H9 (cell line): ENCODE results near the gene HSPD1. TPM values are rescaled to one million over a fixed set of nuclear protein-coding genes. Genes with fewer than 3 reads are reported as not detected.

Source experiments
- DNase-seq: peaks from one replicate; pipeline ENCODE4 v3.0.0-alpha.2; 2017
- H2AFZ ChIP-seq: one replicate; pipeline ENCODE4 v1.6.1; 2013; ENCODE audit warnings: mild to moderate bottlenecking, low read length, control low read depth, moderate library complexity
- H2AK5ac ChIP-seq: 2 replicates; pipeline ENCODE4 v1.6.1; 2013; ENCODE audit warnings: low read length, control low read depth, mixed read lengths; ENCODE audit not compliant: insufficient read length
- H2BK120ac ChIP-seq: one replicate; pipeline ENCODE4 v1.6.1; 2013; ENCODE audit warnings: low read depth, mild to moderate bottlenecking, low read length, control low read depth, inconsistent platforms; ENCODE audit not compliant: poor library complexity, severe bottlenecking
- H2BK12ac ChIP-seq: 2 replicates; pipeline ENCODE4 v1.6.1; 2013; ENCODE audit warnings: low read length, control low read depth, mixed read lengths, low read depth; ENCODE audit not compliant: insufficient read length
- H2BK15ac ChIP-seq: 2 replicates; pipeline ENCODE4 v1.6.1; 2013; ENCODE audit warnings: low read depth, low read length, control low read depth
- H2BK20ac ChIP-seq: one replicate; pipeline ENCODE4 v1.6.1; 2013; ENCODE audit warnings: low read depth, mild to moderate bottlenecking, low read length, control low read depth, inconsistent platforms; ENCODE audit not compliant: poor library complexity, severe bottlenecking
- H2BK5ac ChIP-seq: 2 replicates; pipeline ENCODE4 v1.6.1; 2013; ENCODE audit warnings: low read length, control low read depth, mixed read lengths; ENCODE audit not compliant: insufficient read length
- H3K14ac ChIP-seq: 2 replicates; pipeline ENCODE4 v1.6.1; 2013; ENCODE audit warnings: low read length, control low read depth; ENCODE audit not compliant: insufficient read depth
- H3K18ac ChIP-seq: 2 replicates; pipeline ENCODE4 v1.6.1; 2013; ENCODE audit warnings: low read depth, mild to moderate bottlenecking, mixed read lengths, low read length, control low read depth; ENCODE audit not compliant: insufficient read length
- H3K23ac ChIP-seq: 2 replicates; pipeline ENCODE4 v1.6.1; 2013; ENCODE audit warnings: low read length, control low read depth, mixed read lengths, low read depth; ENCODE audit not compliant: insufficient read length
- H3K23me2 ChIP-seq: 2 replicates; pipeline ENCODE4 v1.6.1; 2013; ENCODE audit warnings: low read depth, mild to moderate bottlenecking, mixed read lengths, low read length, control low read depth; ENCODE audit not compliant: insufficient read length, poor library complexity, severe bottlenecking
- H3K27ac ChIP-seq: 2 replicates; pipeline ENCODE4 v1.5.1; 2013; ENCODE audit warnings: low read length, control low read depth, mixed read lengths, low read depth; ENCODE audit not compliant: insufficient read length
- H3K27me3 ChIP-seq: 2 replicates; pipeline ENCODE4 v1.6.1; 2013; ENCODE audit warnings: low read length, control low read depth, inconsistent platforms; ENCODE audit not compliant: insufficient read depth
- H3K4ac ChIP-seq: 2 replicates; pipeline ENCODE4 v1.6.1; 2013; ENCODE audit warnings: low read depth, mild to moderate bottlenecking, control low read depth, inconsistent platforms, low read length, moderate library complexity
- H3K4me1 ChIP-seq: 2 replicates; pipeline ENCODE4 v1.6.1; 2013; ENCODE audit warnings: low read length, control low read depth, inconsistent platforms; ENCODE audit not compliant: insufficient read depth
- H3K4me2 ChIP-seq: 2 replicates; pipeline ENCODE4 v1.6.1; 2013; ENCODE audit warnings: low read length, control low read depth, mixed read lengths; ENCODE audit not compliant: insufficient read length, insufficient read depth
- H3K56ac ChIP-seq: 2 replicates; pipeline ENCODE4 v1.6.1; 2013; ENCODE audit warnings: low read depth, mild to moderate bottlenecking, mixed read lengths, low read length, control low read depth; ENCODE audit not compliant: insufficient read length
- H3K79me1 ChIP-seq: 2 replicates; pipeline ENCODE4 v1.6.1; 2013; ENCODE audit warnings: low read depth, mild to moderate bottlenecking, moderate library complexity, low read length, control low read depth, inconsistent platforms; ENCODE audit not compliant: insufficient read depth, poor library complexity, severe bottlenecking
- H3K79me2 ChIP-seq: 2 replicates; pipeline ENCODE4 v1.6.1; 2013; ENCODE audit warnings: low read length, control low read depth, inconsistent platforms; ENCODE audit not compliant: insufficient read depth
- H3K9ac ChIP-seq: 2 replicates; pipeline ENCODE4 v1.6.1; 2013; ENCODE audit warnings: low read length, control low read depth, mixed read lengths; ENCODE audit not compliant: insufficient read length; ENCODE audit errors: extremely low read depth
- H3K9me3 ChIP-seq: one replicate; pipeline ENCODE4 v1.6.1; 2013; ENCODE audit warnings: low read depth, low read length, inconsistent platforms; ENCODE audit not compliant: control insufficient read depth
- H3T11ph ChIP-seq: one replicate; pipeline ENCODE4 v1.6.1; 2013; ENCODE audit warnings: mild to moderate bottlenecking, low read length, control low read depth, inconsistent platforms
- H4K20me1 ChIP-seq: one replicate; pipeline ENCODE4 v1.6.1; 2013; ENCODE audit not compliant: control insufficient read depth, insufficient read length, insufficient read depth
- H4K5ac ChIP-seq: 2 replicates; pipeline ENCODE4 v1.6.1; 2013; ENCODE audit warnings: low read depth, mild to moderate bottlenecking, mixed read lengths, low read length, control low read depth; ENCODE audit not compliant: insufficient read length
- H4K8ac ChIP-seq: replicated peaks from 2 replicates; pipeline ENCODE4 v1.6.1; 2013; ENCODE audit warnings: low read length, control low read depth, mixed read lengths, low read depth; ENCODE audit not compliant: insufficient read length
- H4K91ac ChIP-seq: 2 replicates; pipeline ENCODE4 v1.6.1; 2013; ENCODE audit warnings: low read depth, mild to moderate bottlenecking, moderate library complexity, mixed read lengths, low read length, control low read depth; ENCODE audit not compliant: insufficient read length
- H3K27ac Mint-ChIP-seq, 3 experiments: 2 replicates in 2 of 3; 3 replicates in 1 of 3; pipeline ENCODE4 v1.8.0; 2020 to 2021; ENCODE audit warnings: mixed read lengths in 3 of 3, mild to moderate bottlenecking in 1 of 3, moderate library complexity in 1 of 3
- H3K27me3 Mint-ChIP-seq: 2 replicates; pipeline ENCODE4 v1.8.0; 2021; ENCODE audit warnings: low read depth, mild to moderate bottlenecking, moderate library complexity, mixed read lengths
- H3K36me3 Mint-ChIP-seq, 3 experiments: 2 replicates in 2 of 3; 3 replicates in 1 of 3; pipeline ENCODE4 v1.8.0; 2020 to 2021; ENCODE audit warnings: low read depth in 3 of 3, mixed read lengths in 3 of 3; ENCODE audit not compliant: insufficient read depth in 1 of 3
- H3K4me1 Mint-ChIP-seq, 2 experiments: 2 replicates each; pipeline ENCODE4 v1.8.0; 2020; ENCODE audit warnings: mixed read lengths in 2 of 2
- H3K4me3 Mint-ChIP-seq, 2 experiments: 2 replicates in 1 of 2; 3 replicates in 1 of 2; pipeline ENCODE4 v1.8.0; 2020 to 2021; ENCODE audit warnings: mild to moderate bottlenecking in 2 of 2, mixed read lengths in 2 of 2, moderate library complexity in 1 of 2
- H3K9me3 Mint-ChIP-seq, 2 experiments: 2 replicates in 1 of 2; 3 replicates in 1 of 2; pipeline ENCODE4 v1.8.0; 2020; ENCODE audit warnings: mild to moderate bottlenecking in 2 of 2, mixed read lengths in 2 of 2, moderate library complexity in 1 of 2
- WGBS: extraction: QIAGEN DNeasy Blood & Tissue Kit; methylation state at CpG from one replicate; pipeline ENCODE4 v1.1.7; 2013; ENCODE audit warnings: missing lambda C conversion rate, low lambda C conversion rate, mixed read lengths; ENCODE audit not compliant: insufficient read length; ENCODE audit errors: extremely low coverage; 5-methylcytosine and 5-hydroxymethylcytosine counted together
- total RNA-seq: library from RNA; stranded (reverse); gene quantifications from 2 replicates; pipeline ENCODE4 v1.2.1, GENCODE V29; 2021
- TF ChIP-seq, protein P1 (sequence below): fragments of 200-600 bp; sonication (generic); conservative IDR thresholded peaks from 3 replicates; pipeline ENCODE4 v1.8.0; 2021; ENCODE audit warnings: antibody characterized with exemption, mild to moderate bottlenecking

The HSPD1 gene
- total RNA-seq, 1 experiment from 2014 or later: 846 TPM

DNA sequence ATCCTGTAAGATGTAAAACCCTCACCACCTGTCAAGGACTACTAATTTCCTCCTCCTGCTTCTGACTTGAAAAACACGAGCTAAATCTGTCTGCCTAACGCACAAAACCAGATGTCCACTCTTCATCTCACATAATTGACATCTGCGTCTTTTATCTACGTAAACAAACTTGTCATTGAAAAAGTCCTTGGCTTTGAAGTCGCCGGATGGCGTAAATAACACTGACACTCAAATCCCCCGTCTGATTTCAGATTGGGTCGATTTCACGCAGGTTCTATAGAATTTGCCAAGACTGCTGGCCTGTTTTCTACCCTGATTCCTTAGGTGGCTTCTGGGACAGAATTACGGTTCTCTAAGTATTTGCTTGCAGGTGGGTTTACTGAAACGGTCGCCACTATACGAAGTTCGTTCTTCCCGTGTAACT is 15.7 kb upstream of the HSPD1 start:
- Histone ChIP-seq H3K4ac (no peak overlapping the region), H2BK5ac (no peak overlapping the region), H4K8ac (no peak overlapping the region), H3K9ac (peak overlapping the region; percentile 60), H3K18ac (no peak overlapping the region), H3K79me2 (peaks cover 16% of the 10 kb centered on the region; the same call in 1 of the 2 replicates), H3T11ph (no peak overlapping the region), H4K5ac (no peak overlapping the region), H3K9me3 (no peaks in the 10 kb centered on the region), H3K27me3 (no peaks in the 10 kb centered on the region), H3K27ac (no peak overlapping the region), H3K56ac (no peak overlapping the region), H3K23me2 (peaks cover 7% of the 10 kb centered on the region), H3K4me2 (peak overlapping the region; percentile 63), H2AFZ (no peak overlapping the region), H2BK120ac (no peak overlapping the region), H2BK20ac (no peak overlapping the region), H3K4me1 (0 out of 2 replicates have a peak, but pooled peaks cover 3% of the 10 kb centered on the region), H2BK12ac (no peak overlapping the region), H4K20me1 (no peaks in the 10 kb centered on the region), H3K23ac (no peak overlapping the region), H3K14ac (no peak overlapping the region), H4K91ac (no peak overlapping the region), H2BK15ac (no peak overlapping the region), H3K79me1 (no peaks in the 10 kb centered on the region), H2AK5ac (no peak overlapping the region)
- TF ChIP-seq, protein P1, sequence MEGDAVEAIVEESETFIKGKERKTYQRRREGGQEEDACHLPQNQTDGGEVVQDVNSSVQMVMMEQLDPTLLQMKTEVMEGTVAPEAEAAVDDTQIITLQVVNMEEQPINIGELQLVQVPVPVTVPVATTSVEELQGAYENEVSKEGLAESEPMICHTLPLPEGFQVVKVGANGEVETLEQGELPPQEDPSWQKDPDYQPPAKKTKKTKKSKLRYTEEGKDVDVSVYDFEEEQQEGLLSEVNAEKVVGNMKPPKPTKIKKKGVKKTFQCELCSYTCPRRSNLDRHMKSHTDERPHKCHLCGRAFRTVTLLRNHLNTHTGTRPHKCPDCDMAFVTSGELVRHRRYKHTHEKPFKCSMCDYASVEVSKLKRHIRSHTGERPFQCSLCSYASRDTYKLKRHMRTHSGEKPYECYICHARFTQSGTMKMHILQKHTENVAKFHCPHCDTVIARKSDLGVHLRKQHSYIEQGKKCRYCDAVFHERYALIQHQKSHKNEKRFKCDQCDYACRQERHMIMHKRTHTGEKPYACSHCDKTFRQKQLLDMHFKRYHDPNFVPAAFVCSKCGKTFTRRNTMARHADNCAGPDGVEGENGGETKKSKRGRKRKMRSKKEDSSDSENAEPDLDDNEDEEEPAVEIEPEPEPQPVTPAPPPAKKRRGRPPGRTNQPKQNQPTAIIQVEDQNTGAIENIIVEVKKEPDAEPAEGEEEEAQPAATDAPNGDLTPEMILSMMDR: no peak
- no CpG with 5 or more reads among the region's 16 CpGs for WGBS
- Mint-ChIP-seq H3K9me3 (peaks cover 0 to under 1% of the 10 kb centered on the region in 2 experiments; a peak in 1 of 5 replicates), H3K27ac (peak overlapping the region in 2 of 3 experiments; percentile 94 to 96; a peak in 6 of 7 replicates), H3K4me3 (peak overlapping the region; percentile 85 to 92), H3K4me1 (peaks cover 15 to 27% of the 10 kb centered on the region in 2 experiments), H3K36me3 (peaks cover under 1 to 12% (median 3%) of the 10 kb centered on the region in 3 experiments; a peak in 5 of 7 replicates), H3K27me3 (no peaks in the 10 kb centered on the region; the same call in 1 of the 2 replicates)
- no peak for DNase-seq
